ENCODE results near the gene TSHZ2. TPM values are rescaled to one million over a fixed set of nuclear protein-coding genes. Genes with fewer than 3 reads are reported as not detected.

The TSHZ2 gene
- polyA plus RNA-seq, 1 donor, result 10.7 TPM

DNA sequence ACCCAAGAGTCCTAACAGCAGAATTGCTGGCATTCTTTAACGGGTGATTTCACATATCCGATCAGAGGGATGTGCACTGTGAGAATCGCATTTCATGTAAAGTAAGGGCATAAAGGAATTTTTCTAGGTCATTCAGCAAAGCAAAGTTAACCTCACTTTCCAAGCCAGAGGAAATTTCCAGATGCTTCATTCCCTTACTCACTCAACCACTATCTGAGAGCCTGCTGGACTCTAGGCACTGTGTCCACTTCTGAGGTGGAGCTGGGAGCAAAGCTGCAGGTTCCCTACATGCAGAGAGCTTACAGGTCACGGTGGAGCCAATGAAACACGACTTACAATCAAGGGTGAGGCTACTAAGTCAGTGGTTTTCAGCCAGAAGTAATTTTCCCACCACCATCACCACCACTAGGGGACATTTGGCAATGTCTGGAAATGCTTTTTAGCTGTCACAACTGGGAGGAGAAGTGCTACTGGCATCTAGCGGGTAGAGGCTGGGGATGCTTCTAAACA lies 34.5 kb upstream of the TSHZ2 start:
- WGBS (ENCODE audit: insufficient coverage, low lambda C conversion rate), result no CpG with 5 or more reads among the region's 6 CpGs
- DNase-seq, result no peak
- Histone ChIP-seq H3K27ac (ENCODE audit: low read length) (no peak overlapping the region), H3K4me3 (ENCODE audit: low read length) (no peak overlapping the region), H3K36me3 (ENCODE audit: control insufficient read depth, insufficient read depth, low read length) (no peaks in the 10 kb centered on the region), H3K9me3 (ENCODE audit: control insufficient read depth, low read depth, low read length) (no peaks in the 10 kb centered on the region), H3K27me3 (ENCODE audit: control insufficient read depth, insufficient read depth, low read length) (no peaks in the 10 kb centered on the region), H3K4me1 (ENCODE audit: control insufficient read depth, insufficient read depth, low read length) (no peaks in the 10 kb centered on the region)

DNA sequence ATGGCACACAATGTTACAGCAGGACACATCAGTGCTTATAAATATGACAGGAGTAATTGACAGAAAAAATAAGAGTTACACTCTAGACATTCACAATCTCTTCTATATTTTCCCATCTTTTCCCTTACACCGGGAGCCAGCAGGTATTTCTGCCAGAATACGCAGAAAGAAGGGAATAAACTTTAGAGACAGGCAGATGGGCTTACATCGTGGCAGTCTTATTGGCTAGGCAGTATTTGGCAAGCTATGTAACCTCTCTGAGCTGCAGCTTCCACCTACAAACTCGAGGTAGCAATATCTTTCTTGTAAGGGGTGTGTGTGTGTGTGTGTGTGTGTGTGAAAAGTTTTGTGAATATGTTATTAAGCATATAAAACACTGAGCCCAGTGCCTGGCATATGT lies 33.0 kb upstream of the TSHZ2 start:
- no peaks in the 10 kb centered on the region for H3K27me3 ChIP-seq (ENCODE audit: control insufficient read depth, insufficient read depth, low read length)
- H3K4me3 ChIP-seq (ENCODE audit: low read length), result no peak overlapping the region
- no CpG with 5 or more reads among the region's 4 CpGs for WGBS (ENCODE audit: insufficient coverage, low lambda C conversion rate)
- H3K27ac ChIP-seq (ENCODE audit: low read length), result no peak overlapping the region
- H3K36me3 ChIP-seq (ENCODE audit: control insufficient read depth, insufficient read depth, low read length), result no peaks in the 10 kb centered on the region
- no peaks in the 10 kb centered on the region for H3K9me3 ChIP-seq (ENCODE audit: control insufficient read depth, low read depth, low read length)
- no peak for DNase-seq
- no peaks in the 10 kb centered on the region for H3K4me1 ChIP-seq (ENCODE audit: control insufficient read depth, insufficient read depth, low read length)

DNA sequence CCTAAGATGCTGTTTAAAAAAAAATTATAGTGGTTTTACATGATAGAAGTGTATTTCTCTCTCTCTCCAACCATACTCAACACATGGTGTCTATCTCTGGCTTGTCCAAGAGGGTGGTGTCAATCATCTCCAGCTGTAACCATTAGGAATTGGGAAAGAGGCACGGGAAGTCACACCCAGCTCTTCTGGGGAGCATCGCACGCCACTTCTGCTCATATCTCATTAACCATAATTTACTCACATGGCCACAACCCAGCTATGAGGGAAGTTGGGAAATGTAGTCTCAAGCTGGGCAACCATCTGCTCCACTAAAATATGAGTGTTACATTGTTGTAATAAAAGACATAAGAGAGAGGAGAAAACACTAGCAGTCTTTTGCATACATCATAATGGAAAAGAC lies 30.4 kb upstream of the TSHZ2 start:
- no CpG with 5 or more reads among the region's 3 CpGs for WGBS (ENCODE audit: insufficient coverage, low lambda C conversion rate)
- H3K36me3 ChIP-seq (ENCODE audit: control insufficient read depth, insufficient read depth, low read length), result no peaks in the 10 kb centered on the region
- no peaks in the 10 kb centered on the region for H3K9me3 ChIP-seq (ENCODE audit: control insufficient read depth, low read depth, low read length)
- no peaks in the 10 kb centered on the region for H3K27me3 ChIP-seq (ENCODE audit: control insufficient read depth, insufficient read depth, low read length)
- no peaks in the 10 kb centered on the region for H3K4me1 ChIP-seq (ENCODE audit: control insufficient read depth, insufficient read depth, low read length)
- DNase-seq, result no peak
- no peak overlapping the region for H3K4me3 ChIP-seq (ENCODE audit: low read length)
- no peak overlapping the region for H3K27ac ChIP-seq (ENCODE audit: low read length)

DNA sequence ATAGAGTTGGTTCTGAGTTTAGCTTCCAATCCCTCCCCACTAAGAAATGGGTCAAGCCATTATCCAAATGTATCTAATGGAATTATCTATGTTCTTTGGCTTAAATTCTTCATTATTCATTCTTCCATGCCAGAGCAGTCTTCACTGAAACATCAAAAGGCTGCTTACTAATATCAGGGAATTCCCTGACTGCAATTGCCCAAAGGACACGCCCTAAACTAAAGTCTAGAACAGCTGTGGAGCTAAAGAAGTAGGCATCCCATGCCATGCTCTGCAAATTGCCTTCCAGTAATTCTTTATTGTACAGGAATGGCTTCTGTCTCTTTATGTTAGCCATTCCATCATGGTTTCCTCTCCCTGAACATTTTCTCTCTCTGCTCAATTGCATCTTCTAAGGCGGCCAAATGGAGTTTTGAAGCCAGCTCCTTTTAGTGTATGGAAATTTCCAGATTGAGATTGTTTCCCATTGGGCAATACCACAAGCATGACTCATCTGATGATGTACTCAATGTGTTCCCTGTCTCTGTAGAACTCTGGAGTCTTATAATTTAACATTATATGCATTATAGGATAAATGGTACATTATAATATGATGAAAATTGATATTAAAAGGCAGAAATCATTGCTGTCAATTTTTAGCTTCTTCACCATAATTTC lies 28.8 kb upstream of the TSHZ2 start:
- no peak overlapping the region for H3K27ac ChIP-seq (ENCODE audit: low read length)
- peak in 1 of 2 donors; percentile 9 for DNase-seq
- H3K27me3 ChIP-seq (ENCODE audit: control insufficient read depth, insufficient read depth, low read length), result no peaks in the 10 kb centered on the region
- H3K4me3 ChIP-seq (ENCODE audit: low read length), result no peak overlapping the region
- WGBS (ENCODE audit: insufficient coverage, low lambda C conversion rate), result 100% methylated on average over 1 of the region's 2 CpGs
- no peaks in the 10 kb centered on the region for H3K9me3 ChIP-seq (ENCODE audit: control insufficient read depth, low read depth, low read length)
- H3K36me3 ChIP-seq (ENCODE audit: control insufficient read depth, insufficient read depth, low read length), result no peaks in the 10 kb centered on the region
- H3K4me1 ChIP-seq (ENCODE audit: control insufficient read depth, insufficient read depth, low read length), result no peaks in the 10 kb centered on the region

DNA sequence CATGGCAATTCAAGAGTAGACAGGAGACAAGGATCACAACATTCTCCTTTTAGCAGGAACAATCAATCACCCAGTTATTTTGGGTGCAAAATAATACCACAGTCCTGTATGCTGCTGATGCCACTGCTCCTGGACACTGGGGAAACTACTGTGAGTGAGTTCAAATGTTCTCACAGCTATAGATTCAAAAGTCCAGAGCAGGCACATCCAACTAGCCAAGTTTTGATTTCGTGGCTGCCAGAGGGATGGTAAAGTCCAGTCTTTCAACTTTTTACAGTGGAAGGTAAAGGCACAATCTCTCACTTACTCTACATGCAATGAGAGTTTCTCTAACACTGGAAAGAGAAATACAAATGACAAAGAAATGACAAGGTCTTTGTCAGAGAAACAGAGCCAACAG lies 26.9 kb upstream of the TSHZ2 start:
- Histone ChIP-seq H3K27ac (ENCODE audit: low read length) (no peak overlapping the region), H3K4me3 (ENCODE audit: low read length) (no peak overlapping the region), H3K4me1 (ENCODE audit: control insufficient read depth, insufficient read depth, low read length) (no peaks in the 10 kb centered on the region), H3K9me3 (ENCODE audit: control insufficient read depth, low read depth, low read length) (no peaks in the 10 kb centered on the region), H3K36me3 (ENCODE audit: control insufficient read depth, insufficient read depth, low read length) (no peaks in the 10 kb centered on the region), H3K27me3 (ENCODE audit: control insufficient read depth, insufficient read depth, low read length) (no peaks in the 10 kb centered on the region)
- no CpG with 5 or more reads among the region's 1 CpG for WGBS (ENCODE audit: insufficient coverage, low lambda C conversion rate)
- no peak for DNase-seq

DNA sequence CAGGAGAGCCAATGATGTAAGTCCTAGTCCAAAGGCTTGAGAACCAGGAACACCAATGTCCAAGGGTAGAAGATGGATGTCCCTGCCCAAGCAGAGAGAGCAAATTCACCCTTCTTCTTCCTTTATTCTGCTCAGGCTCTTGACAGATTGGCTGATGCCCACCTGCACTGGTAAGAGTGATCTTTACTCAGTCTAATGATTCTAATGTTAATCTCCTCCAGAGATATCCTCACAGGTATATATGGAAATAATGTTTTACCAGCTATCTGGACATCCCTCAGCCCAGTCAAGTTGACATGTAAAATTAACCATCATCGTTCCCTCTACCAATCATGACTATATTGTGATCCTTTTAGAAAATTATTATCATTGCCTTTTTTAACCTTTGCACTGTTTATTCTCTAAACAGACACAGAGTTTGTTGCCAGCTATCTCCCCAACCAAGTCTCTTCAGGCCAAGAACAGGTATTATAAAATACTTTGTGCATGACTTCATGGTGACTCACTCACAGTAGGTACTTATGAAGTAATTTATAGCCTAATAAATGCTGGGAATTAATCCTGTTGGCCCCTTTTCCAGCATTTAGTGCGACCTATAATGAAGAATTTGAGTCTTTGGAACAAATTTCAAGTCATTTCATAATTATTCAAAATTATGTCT lies 26.2 kb upstream of the TSHZ2 start:
- no peaks in the 10 kb centered on the region for H3K27me3 ChIP-seq (ENCODE audit: control insufficient read depth, insufficient read depth, low read length)
- H3K27ac ChIP-seq (ENCODE audit: low read length), result no peak overlapping the region
- 67% methylated on average over 1 of the region's 2 CpGs for WGBS (ENCODE audit: insufficient coverage, low lambda C conversion rate)
- no peaks in the 10 kb centered on the region for H3K9me3 ChIP-seq (ENCODE audit: control insufficient read depth, low read depth, low read length)
- DNase-seq, result no peak
- H3K4me3 ChIP-seq (ENCODE audit: low read length), result no peak overlapping the region
- no peaks in the 10 kb centered on the region for H3K36me3 ChIP-seq (ENCODE audit: control insufficient read depth, insufficient read depth, low read length)
- H3K4me1 ChIP-seq (ENCODE audit: control insufficient read depth, insufficient read depth, low read length), result no peaks in the 10 kb centered on the region

DNA sequence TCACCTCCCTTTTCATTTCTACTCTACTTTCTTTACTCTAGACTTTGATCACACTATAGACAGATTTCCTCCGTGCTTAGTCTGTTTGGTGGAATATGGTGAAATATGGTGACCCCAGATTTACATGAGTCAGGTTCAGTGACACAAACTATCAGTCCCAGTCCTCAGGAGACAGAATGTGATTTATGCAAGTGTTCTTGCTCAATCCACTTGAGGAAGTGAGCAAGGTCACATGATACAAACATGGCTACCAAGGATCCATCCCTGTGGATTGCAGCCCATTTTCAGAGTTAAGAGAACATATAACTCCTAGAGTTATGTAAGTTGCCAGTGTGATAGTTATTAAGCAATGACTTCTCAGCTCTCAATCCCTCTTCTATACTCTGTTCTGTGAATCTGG lies 23.7 kb upstream of the TSHZ2 start:
- no peaks in the 10 kb centered on the region for H3K9me3 ChIP-seq (ENCODE audit: control insufficient read depth, low read depth, low read length)
- no CpG with 5 or more reads among the region's 1 CpG for WGBS (ENCODE audit: insufficient coverage, low lambda C conversion rate)
- no peak overlapping the region for H3K4me3 ChIP-seq (ENCODE audit: low read length)
- H3K27me3 ChIP-seq (ENCODE audit: control insufficient read depth, insufficient read depth, low read length), result no peaks in the 10 kb centered on the region
- H3K36me3 ChIP-seq (ENCODE audit: control insufficient read depth, insufficient read depth, low read length), result no peaks in the 10 kb centered on the region
- H3K4me1 ChIP-seq (ENCODE audit: control insufficient read depth, insufficient read depth, low read length), result no peaks in the 10 kb centered on the region
- no peak overlapping the region for H3K27ac ChIP-seq (ENCODE audit: low read length)
- no peak for DNase-seq

DNA sequence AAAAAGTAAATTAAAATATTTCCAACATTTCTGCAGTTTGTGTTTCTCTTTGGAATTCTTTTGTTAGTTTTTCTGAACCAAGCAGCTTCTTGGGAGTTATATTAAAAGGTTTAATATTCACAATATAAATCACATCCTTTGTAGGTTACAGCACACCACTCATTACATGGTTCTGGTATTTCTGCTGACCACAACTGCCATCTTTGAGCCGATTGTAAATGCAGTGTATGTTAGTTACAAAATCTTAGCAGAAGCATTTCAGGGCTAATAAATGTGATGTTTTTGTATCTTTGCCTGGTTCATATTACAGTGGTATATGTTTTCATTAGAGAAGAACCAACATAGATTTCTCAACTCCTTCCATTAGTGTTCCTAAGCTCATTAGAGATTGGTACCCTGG lies 19.1 kb upstream of the TSHZ2 start:
- no peaks in the 10 kb centered on the region for H3K27me3 ChIP-seq (ENCODE audit: control insufficient read depth, insufficient read depth, low read length)
- no peak overlapping the region for H3K27ac ChIP-seq (ENCODE audit: low read length)
- no peaks in the 10 kb centered on the region for H3K36me3 ChIP-seq (ENCODE audit: control insufficient read depth, insufficient read depth, low read length)
- H3K9me3 ChIP-seq (ENCODE audit: control insufficient read depth, low read depth, low read length), result no peaks in the 10 kb centered on the region
- H3K4me3 ChIP-seq (ENCODE audit: low read length), result no peak overlapping the region
- no CpG with 5 or more reads among the region's 1 CpG for WGBS (ENCODE audit: insufficient coverage, low lambda C conversion rate)
- H3K4me1 ChIP-seq (ENCODE audit: control insufficient read depth, insufficient read depth, low read length), result no peaks in the 10 kb centered on the region
- DNase-seq, result no peak

DNA sequence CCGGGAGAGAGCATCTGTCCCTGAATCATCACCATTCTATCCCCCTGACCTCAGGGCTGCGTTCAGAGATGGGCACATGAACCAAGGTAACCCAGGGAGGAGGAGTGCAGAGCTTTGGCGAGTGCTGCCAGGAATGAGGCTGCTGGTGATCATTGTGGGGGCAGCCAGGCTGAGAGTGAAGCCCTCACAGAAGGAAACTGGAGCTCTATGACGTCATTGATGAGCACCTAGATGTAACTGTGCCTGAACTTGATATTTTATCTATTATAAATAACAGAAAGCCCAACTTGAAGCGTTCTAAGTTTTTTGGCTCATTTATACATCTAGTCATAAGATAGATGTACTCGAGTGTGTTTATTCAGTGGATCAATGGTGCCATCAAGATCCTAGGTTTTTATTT lies 17.3 kb upstream of the TSHZ2 start:
- H3K4me1 ChIP-seq (ENCODE audit: control insufficient read depth, insufficient read depth, low read length), result no peaks in the 10 kb centered on the region

DNA sequence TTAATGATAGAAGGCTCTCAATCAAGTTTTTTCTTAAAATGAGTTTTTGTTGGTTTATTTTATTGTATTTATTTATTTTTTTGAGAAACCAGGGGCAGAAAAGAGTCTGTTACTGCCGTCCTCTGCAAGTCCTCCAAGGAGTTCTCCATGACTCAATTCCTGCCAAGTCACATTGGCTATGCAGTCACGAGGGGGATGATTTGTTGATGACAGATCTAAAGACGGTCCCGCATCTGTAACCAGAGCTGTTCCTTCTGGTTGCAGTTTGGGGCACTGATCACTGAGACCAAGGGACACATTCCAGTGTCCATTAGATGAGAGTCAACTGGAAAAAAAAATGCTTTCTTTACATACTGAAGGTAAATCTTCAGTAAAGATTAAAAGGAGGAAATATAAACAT lies 13.9 kb upstream of the TSHZ2 start:
- no peaks in the 10 kb centered on the region for H3K36me3 ChIP-seq (ENCODE audit: control insufficient read depth, insufficient read depth, low read length)
- no peaks in the 10 kb centered on the region for H3K27me3 ChIP-seq (ENCODE audit: control insufficient read depth, insufficient read depth, low read length)
- no CpG with 5 or more reads among the region's 4 CpGs for WGBS (ENCODE audit: insufficient coverage, low lambda C conversion rate)
- no peak for DNase-seq
- no peaks in the 10 kb centered on the region for H3K4me1 ChIP-seq (ENCODE audit: control insufficient read depth, insufficient read depth, low read length)
- no peak overlapping the region for H3K4me3 ChIP-seq (ENCODE audit: low read length)
- H3K27ac ChIP-seq (ENCODE audit: low read length), result no peak overlapping the region
- no peaks in the 10 kb centered on the region for H3K9me3 ChIP-seq (ENCODE audit: control insufficient read depth, low read depth, low read length)

More for the DNA sequence above, 17.3 kb upstream of the TSHZ2 start:
- 85% methylated on average over 2 of the region's 6 CpGs for WGBS (ENCODE audit: insufficient coverage, low lambda C conversion rate)
- Histone ChIP-seq H3K4me3 (ENCODE audit: low read length) (no peak overlapping the region), H3K27ac (ENCODE audit: low read length) (no peak overlapping the region), H3K36me3 (ENCODE audit: control insufficient read depth, insufficient read depth, low read length) (no peaks in the 10 kb centered on the region), H3K9me3 (ENCODE audit: control insufficient read depth, low read depth, low read length) (no peaks in the 10 kb centered on the region), H3K27me3 (ENCODE audit: control insufficient read depth, insufficient read depth, low read length) (no peaks in the 10 kb centered on the region)
- DNase-seq, result no peak

DNA sequence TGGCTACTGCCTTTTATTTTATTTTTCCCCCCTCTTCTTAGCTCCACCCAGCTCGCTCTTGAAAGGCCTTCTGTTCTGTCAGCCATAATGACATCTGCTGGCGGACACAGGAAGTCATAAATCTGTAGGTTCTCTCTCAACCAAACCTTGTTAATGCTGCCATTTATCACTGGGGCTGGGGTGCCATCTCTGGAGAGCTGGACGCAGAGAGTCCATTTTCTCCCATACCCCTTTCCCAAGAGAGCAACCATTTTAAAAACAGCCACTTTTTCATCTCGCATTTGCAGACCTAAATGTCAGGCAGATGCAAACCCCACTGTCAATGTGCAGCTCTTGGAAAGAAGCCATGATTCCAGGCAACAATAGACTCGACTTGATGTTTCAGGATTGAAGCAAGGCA lies 13.0 kb upstream of the TSHZ2 start:
- no peaks in the 10 kb centered on the region for H3K4me1 ChIP-seq (ENCODE audit: control insufficient read depth, insufficient read depth, low read length)
- H3K27ac ChIP-seq (ENCODE audit: low read length), result no peak overlapping the region
- H3K9me3 ChIP-seq (ENCODE audit: control insufficient read depth, low read depth, low read length), result no peaks in the 10 kb centered on the region
- no peaks in the 10 kb centered on the region for H3K36me3 ChIP-seq (ENCODE audit: control insufficient read depth, insufficient read depth, low read length)
- peak; percentile 23 to 27 for DNase-seq
- WGBS (ENCODE audit: insufficient coverage, low lambda C conversion rate), result 17% methylated on average over 1 of the region's 5 CpGs
- no peaks in the 10 kb centered on the region for H3K27me3 ChIP-seq (ENCODE audit: control insufficient read depth, insufficient read depth, low read length)
- H3K4me3 ChIP-seq (ENCODE audit: low read length), result no peak overlapping the region

Measured in large intestine (tissue), 3 donors.